ENCODE measurements around the gene PHACTR1. TPM values are rescaled to one million over a fixed set of nuclear protein-coding genes. Genes with fewer than 3 reads are reported as not detected.

The PHACTR1 gene
- total RNA-seq, 4 donors from 2014 or later = 2.6 to 11.2 (median 4.9) TPM

DNA sequence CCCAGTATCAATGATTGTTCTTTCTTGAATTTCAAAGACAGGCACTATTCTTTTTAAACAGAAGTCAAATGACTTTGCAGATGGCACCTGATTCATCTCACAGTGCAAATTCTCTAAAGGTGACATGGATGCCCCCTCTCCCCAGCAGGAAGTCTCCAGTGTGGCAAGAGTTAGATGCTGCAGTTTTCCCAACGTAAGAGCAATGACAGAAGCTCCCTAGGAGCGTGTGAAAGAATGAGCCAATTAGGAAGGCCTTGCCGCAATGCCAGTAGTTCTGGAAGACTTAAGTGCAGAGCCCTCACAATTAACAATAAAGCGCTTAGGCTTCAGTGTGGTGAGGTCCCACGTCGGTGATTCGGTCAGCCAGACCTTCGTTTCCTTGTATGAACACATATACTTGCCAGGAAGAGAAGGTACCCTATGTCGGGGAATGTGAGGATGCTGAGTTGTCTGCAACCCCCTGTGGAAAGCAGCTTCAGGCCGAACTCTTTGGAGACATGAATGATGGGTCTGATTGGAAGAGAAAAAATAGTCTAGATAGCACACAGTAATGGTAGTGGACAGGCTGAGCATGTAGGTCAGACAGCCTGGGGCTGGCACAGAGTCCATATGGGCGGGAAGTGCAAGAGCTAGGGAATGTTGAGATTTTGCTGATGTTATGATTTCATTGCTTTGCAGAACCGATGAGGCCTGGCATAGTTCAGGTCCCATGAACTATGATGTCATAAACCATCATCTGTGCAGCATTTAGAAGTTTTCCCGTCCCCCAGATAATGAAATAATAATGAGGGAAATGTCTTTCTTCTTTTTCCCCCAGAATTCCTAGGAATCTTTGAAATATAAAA is 132.6 kb downstream of the PHACTR1 start:
- no peak for TF ChIP-seq CTCF (IDR thresholded peaks at IDR 0.05; ENCODE audit: low read depth)

- no peak for TF ChIP-seq CTCF (IDR thresholded peaks at IDR 0.05; ENCODE audit: low read depth)
These were observed 133.2 kb downstream of the PHACTR1 start for GRCh38 chr6:12849809-12850198.

GRCh38 chr6:12851123-12851695 is 134.6 kb downstream of the PHACTR1 start:
- no peak for TF ChIP-seq CTCF (IDR thresholded peaks at IDR 0.05; ENCODE audit: low read depth)

GRCh38 chr6:12861603-12862002 is 145.0 kb downstream of the PHACTR1 start:
- no peak for TF ChIP-seq CTCF (IDR thresholded peaks at IDR 0.05; ENCODE audit: low read depth)

- TF ChIP-seq CTCF (IDR thresholded peaks at IDR 0.05; ENCODE audit: low read depth) = no peak
These were observed 148.6 kb downstream of the PHACTR1 start for GRCh38 chr6:12865117-12865516.

- no peak for TF ChIP-seq CTCF (IDR thresholded peaks at IDR 0.05; ENCODE audit: low read depth)
These were observed 149.2 kb downstream of the PHACTR1 start for GRCh38 chr6:12865671-12866181.

DNA sequence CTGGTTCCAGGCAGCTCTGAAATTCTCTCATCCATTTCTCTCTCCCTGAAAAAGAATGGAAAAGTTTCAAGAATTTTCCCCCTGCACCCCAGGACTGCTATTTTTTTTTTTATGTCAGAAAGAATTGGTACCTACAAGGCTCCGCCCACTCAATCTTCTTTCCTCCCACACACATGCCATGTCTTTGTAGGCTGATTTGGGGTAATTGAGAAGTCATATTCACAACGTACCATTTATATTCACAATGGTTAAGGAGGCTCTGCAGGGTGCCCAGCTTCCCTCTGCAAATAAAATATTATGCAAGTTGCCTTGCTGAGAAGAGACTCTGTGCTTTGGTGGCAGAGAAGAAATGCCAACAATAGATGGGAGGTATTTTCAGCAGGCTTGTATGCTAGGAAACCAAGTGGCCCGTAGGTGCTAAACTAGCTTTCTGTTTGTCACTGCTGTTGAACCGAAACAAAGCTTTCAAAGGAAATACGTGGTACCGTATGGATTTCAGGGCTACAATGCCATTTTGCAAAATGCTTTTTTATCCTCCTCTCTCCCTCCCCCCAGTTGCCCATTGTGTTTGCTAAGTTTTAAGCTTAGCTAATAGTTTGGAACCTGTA is 150.0 kb downstream of the PHACTR1 start:
- no peak for TF ChIP-seq CTCF (IDR thresholded peaks at IDR 0.05; ENCODE audit: low read depth)

All from subcutaneous adipose tissue (tissue), 4 donors.